ENCODE data around the gene KRT7. TPM values are rescaled to one million over a fixed set of nuclear protein-coding genes. Genes with fewer than 3 reads are reported as not detected.
A peak's percentile ranks its signal among the peaks of the same experiment; 100 is the strongest.

Gene KRT7
- total RNA-seq, 1 donor from 2014 or later: 153 TPM

DNA sequence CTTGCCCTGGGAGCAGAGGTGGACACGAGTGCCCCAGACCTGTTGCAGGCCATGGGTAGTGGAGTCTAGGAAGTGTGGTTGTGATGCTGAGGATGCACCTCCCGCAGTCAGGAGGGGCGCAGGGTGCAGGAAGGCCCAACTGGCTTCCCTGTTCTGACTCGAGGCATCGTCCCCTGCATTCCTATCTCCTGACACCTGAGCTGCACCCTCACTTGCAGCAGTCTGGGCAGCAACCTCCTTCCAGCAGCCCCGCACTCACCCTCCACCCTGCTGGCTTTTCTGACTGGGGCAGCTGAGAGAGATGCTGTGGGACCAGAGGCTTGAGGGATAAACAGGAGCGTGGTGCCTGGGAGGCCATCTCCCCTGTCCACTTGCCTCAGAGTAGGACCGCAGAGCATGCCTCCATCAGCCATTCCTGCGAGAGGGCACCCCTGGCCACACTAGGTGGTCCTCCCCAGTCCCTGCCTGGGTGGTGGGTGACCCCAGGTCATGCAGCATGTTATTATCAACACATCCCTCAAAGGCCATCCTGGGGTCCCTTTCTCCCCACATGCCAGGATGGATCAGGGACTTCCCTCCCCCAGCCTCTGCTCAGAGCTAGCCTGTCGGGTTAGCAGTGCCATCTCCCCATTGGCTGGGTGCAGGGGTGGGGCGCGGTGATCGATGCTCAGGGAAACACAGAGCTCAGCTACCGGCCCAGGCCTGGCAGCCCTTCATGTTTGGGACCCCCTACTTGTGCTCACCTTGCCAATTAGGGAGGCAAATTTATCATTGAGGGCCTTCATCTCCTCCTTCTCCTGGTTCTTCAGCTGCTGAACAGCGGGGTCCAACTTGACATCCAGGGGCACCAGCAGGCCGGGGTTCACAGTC, 41.9 kb upstream of the KRT7 start:
- intact Hi-C loops (cut with DNase I): no loop called here
- DNase-seq (ENCODE audit: low spot score in 2 of 2): no peak
- no peaks in the 10 kb centered on the region for H3K9me3 ChIP-seq

DNA sequence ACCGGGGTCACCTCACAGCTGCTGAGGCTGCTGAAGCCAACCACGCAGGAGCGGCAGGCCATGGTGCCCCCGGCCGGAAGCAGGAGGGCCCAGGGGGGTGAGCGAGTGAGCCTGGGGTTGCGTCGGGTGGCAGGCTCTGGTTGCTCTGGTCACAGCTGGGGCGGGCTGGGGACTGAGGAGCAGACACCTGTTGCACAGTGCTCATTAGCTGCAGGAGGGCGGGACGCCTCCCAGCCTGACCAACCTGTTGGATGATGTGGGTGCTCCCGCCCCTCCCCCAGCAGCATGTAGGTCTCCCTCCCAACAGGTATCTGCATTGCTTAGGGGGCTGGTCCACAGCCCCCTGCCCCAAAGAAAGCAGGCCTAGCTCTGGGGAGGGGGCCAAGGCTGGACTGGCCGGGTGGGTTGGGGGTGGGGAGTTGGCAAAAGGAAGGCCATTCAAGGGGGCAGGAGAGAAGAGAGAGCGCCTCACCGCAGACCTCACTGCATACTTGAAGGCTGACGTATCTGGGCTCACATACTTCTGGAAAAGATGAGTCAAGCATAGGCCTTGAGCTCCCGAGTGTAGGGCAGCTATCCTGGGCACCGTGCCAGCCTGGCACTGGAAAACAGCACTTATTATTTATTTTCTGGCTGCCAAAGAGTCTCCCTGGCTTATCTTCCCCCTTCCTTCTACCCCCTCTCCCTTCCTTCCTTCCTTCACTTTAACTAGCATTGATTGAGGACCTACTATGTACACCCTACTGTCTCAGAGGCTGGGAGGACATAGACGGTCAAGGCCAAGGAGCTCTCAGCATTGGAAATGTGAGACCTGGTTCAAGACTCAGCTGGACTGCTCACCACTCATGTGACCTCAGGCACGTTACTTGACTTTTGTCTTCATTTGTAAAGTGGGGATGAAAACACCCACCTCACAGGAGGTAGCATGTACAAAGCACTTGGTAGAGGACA, 40.9 kb upstream of the KRT7 start, which contains the start of gene KRT80:
TSS of gene KRT80 (minus strand) at position 174 of the 951 bp plus-strand sequence. CDS start at position 62, 112 bp downstream.
- TF ChIP-seq, protein P1, sequence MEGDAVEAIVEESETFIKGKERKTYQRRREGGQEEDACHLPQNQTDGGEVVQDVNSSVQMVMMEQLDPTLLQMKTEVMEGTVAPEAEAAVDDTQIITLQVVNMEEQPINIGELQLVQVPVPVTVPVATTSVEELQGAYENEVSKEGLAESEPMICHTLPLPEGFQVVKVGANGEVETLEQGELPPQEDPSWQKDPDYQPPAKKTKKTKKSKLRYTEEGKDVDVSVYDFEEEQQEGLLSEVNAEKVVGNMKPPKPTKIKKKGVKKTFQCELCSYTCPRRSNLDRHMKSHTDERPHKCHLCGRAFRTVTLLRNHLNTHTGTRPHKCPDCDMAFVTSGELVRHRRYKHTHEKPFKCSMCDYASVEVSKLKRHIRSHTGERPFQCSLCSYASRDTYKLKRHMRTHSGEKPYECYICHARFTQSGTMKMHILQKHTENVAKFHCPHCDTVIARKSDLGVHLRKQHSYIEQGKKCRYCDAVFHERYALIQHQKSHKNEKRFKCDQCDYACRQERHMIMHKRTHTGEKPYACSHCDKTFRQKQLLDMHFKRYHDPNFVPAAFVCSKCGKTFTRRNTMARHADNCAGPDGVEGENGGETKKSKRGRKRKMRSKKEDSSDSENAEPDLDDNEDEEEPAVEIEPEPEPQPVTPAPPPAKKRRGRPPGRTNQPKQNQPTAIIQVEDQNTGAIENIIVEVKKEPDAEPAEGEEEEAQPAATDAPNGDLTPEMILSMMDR (IDR thresholded peaks at IDR 0.05): no peak
- Histone ChIP-seq H3K4me1 (peaks cover 29 to 52% of the 10 kb centered on the region in 2 donors), H3K4me3 (no peak within 1 kb of the TSS), H3K27ac (peak within 1 kb of the TSS; percentile 65 to 84), H3K36me3 (no peaks in the 10 kb centered on the region), H3K9me3 (no peaks in the 10 kb centered on the region), H3K27me3 (no peaks in the 10 kb centered on the region)
- DNase-seq (ENCODE audit: low spot score in 2 of 2): peak; percentile 85 to 97
- intact Hi-C loops (cut with DNase I): loop anchor here (2.0 kb wide), 1 partner anchor 29 kb away; no protein-coding TSS in a partner anchor

More for the DNA sequence above, 41.9 kb upstream of the KRT7 start:
- H3K27ac ChIP-seq: peak overlapping the region; percentile 80 to 84
- no peaks in the 10 kb centered on the region for H3K36me3 ChIP-seq
- TF ChIP-seq, protein P1 (IDR thresholded peaks at IDR 0.05): no peak
- H3K4me1 ChIP-seq: peaks cover 29 to 61% of the 10 kb centered on the region in 2 donors
- H3K27me3 ChIP-seq: no peaks in the 10 kb centered on the region
- H3K4me3 ChIP-seq: no peak overlapping the region

DNA sequence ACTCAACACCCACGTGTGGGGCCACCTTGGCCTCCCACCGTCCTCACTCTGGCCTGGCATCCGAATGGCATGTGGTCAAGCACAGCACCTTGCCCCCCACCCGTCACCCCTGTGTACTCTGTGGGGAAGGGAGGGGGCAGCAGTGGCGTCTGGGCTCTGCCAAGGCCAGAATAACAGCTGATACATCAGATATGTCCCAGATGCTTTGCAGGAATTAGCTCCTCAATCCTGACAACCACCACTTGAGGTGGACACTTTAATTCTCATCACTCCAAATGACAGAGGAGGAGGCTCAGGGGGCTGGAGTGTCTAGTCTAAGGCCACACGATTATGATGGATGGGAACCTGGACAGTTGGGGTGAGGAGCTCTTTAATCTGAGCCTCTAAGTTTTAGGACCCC, 39.5 kb upstream of the KRT7 start:
- DNase-seq (ENCODE audit: low spot score in 2 of 2): no peak
- Histone ChIP-seq H3K9me3 (no peaks in the 10 kb centered on the region), H3K36me3 (no peaks in the 10 kb centered on the region), H3K27ac (peak overlapping the region; percentile 3 to 56), H3K4me1 (peaks cover 29 to 52% of the 10 kb centered on the region in 2 donors), H3K27me3 (no peaks in the 10 kb centered on the region), H3K4me3 (no peak overlapping the region)
- intact Hi-C loops (cut with DNase I): loop anchor here (2.0 kb wide), 1 partner anchor 27 kb away; no protein-coding TSS in a partner anchor
- TF ChIP-seq, protein P1 (IDR thresholded peaks at IDR 0.05): no peak

DNA sequence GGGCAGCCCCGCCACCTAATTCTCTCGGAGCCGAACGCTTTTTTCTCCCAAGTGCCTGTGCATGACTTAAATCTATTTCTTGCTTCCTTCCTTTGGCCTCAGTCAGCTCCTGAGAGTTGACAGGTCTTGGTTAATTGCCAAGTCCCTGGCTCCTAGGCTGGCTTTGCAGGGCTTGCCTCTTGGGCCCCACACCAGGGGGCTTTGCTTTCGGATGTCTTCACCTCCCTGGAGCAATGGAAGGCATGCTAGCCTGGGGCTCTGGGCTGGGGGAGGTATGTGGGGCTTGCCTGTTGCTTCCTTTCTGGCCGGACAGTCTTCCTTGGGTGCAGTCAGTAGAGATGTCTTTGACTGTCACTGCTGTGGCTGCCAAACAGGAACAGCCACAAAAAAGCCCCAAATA, 39.1 kb upstream of the KRT7 start:
- Histone ChIP-seq H3K36me3 (no peaks in the 10 kb centered on the region), H3K4me3 (no peak overlapping the region), H3K27me3 (no peaks in the 10 kb centered on the region), H3K9me3 (no peaks in the 10 kb centered on the region), H3K4me1 (peaks cover 29 to 52% of the 10 kb centered on the region in 2 donors), H3K27ac (peak overlapping the region; percentile 3 to 56)
- TF ChIP-seq, protein P1 (IDR thresholded peaks at IDR 0.05): no peak
- intact Hi-C loops (cut with DNase I): loop anchor here (2.0 kb wide), 1 partner anchor 27 kb away; no protein-coding TSS in a partner anchor
- DNase-seq (ENCODE audit: low spot score in 2 of 2): no peak

DNA sequence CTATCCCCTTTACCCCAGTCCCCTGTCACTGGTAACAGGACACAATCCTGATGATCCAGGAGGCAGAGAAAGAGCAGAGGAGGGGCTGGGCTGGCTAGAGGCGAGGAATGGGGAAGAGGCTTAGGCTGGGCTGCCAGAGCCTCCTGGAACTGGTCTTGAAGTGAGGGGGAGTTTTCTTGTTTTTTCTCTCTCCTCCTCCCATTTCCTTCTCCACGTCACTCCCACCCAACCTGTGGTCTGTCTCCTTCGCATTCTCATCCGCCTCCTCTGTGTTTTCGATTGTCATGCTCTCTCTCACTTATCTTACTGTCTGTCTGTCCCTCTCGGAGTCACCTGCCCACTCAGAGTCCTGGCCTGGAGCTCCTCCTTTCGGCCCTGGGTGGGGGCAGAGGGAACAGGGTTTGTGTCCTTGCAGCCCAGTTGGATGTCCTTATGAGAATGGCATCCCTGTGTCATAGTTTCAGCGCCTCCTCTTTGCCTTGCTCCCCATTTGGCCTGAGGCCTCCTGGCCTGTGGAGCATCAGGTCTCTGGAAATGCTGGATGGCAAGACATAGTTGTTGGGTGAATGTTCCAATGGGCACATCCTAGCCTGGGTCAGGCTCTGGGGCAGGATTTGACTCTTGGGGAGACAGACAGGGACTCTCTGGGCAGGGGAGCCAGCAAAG, 37.8 kb upstream of the KRT7 start:
- TF ChIP-seq, protein P1 (IDR thresholded peaks at IDR 0.05): no peak
- Histone ChIP-seq H3K27ac (no peak overlapping the region), H3K36me3 (no peaks in the 10 kb centered on the region), H3K4me1 (peaks cover 25 to 43% of the 10 kb centered on the region in 2 donors), H3K4me3 (no peak overlapping the region), H3K9me3 (no peaks in the 10 kb centered on the region), H3K27me3 (no peaks in the 10 kb centered on the region)
- no peak for DNase-seq (ENCODE audit: low spot score in 2 of 2)
- intact Hi-C loops (cut with DNase I): no loop called here

All from ascending aorta (tissue), 2 donors.